Ovary (tissue), 9 donors: ENCODE measurements around the gene BEX3. TPM values are rescaled to one million over a fixed set of nuclear protein-coding genes. Genes with fewer than 3 reads are reported as not detected.

Experiments used
- DNase-seq, 5 donors: peaks; one replicate each; pipeline ENCODE4 v3.0.0-alpha.2; 2019 to 2020
- H3K27ac ChIP-seq, 2 donors: fragments of 200-600 bp; one replicate each; pipeline versions ENCODE4 v1.5.1 to v1.8.0; 2019 to 2022
- H3K27me3 ChIP-seq: fragments of 200-600 bp; one replicate; pipeline ENCODE4 v1.8.0; 2022
- H3K36me3 ChIP-seq: fragments of 200-600 bp; sonication (generic); one replicate; pipeline ENCODE4 v1.5.1; 2019
- H3K4me1 ChIP-seq: one replicate; pipeline ENCODE4 v1.8.1; 2013; ENCODE audit warnings: mild to moderate bottlenecking, moderate library complexity; ENCODE audit not compliant: insufficient read depth
- H3K4me3 ChIP-seq: fragments of 200-600 bp; sonication (generic); one replicate; pipeline ENCODE4 v1.5.1; 2017
- H3K9me3 ChIP-seq, 2 donors: fragments of 200-600 bp in 1 of 2; sonication (generic) in 1 of 2; one replicate each; pipeline versions ENCODE4 v1.5.1 to v1.8.1; 2013 to 2019; ENCODE audit warnings: mild to moderate bottlenecking in 1 of 2, moderate library complexity in 1 of 2
- EP300 ChIP-seq: sonication (generic); formaldehyde crosslinking; IDR thresholded peaks from one replicate; pipeline ENCODE4 v1.6.1; 2017; ENCODE audit warnings: antibody characterized with exemption
- POLR2A ChIP-seq: fragments of 450-650 bp; IDR thresholded peaks from one replicate; pipeline ENCODE4 v1.6.1; 2017; ENCODE audit warnings: antibody characterized with exemption, mild to moderate bottlenecking, moderate library complexity
- WGBS, 3 donors: extraction: QIAGEN DNeasy Blood & Tissue Kit in 1 of 3; methylation state at CpG; one replicate each; pipeline versions ENCODE4 v1.1.5 to v1.1.7; 2013 to 2017; 5-methylcytosine and 5-hydroxymethylcytosine counted together
- intact Hi-C, 4 donors: fragments of 100-400 bp; cut with DNase I; formaldehyde crosslinking; loops; one replicate each; pipeline versions ENCODE4 v1.11.0 to v1.15.1; 2022 to 2023
- polyA plus RNA-seq, 2 donors: library from polyadenylated mRNA; stranded (reverse); fragments of 200-250 nt in 1 of 2; fragments of 350-450 nt in 1 of 2; fragmentation: Illumina TruSeq in 1 of 2; extraction: RNeasy Lipid Tissue Mini Kit (QIAGEN cat#74804) in 1 of 2; gene quantifications; one replicate each; pipeline ENCODE4 v1.2.3, GENCODE V29; 2013 to 2014
- total RNA-seq, 7 donors: library from RNA; depleted of rRNA in 2 of 7; stranded (reverse); fragments of >200 nt in 2 of 7; fragmentation: NEBNext Ultra II Directional in 3 of 7; extraction: Animal tissue kit (Norgen Biotek cat#: 25700) in 3 of 7; gene quantifications; one replicate each; pipeline versions ENCODE4 v1.1.0 to v1.2.4, GENCODE V29; 2016 to 2023
- TF ChIP-seq, protein P1 (sequence below), 3 donors: fragments of 450-650 bp in 2 of 3; fragments of 200-600 bp in 1 of 3; IDR thresholded peaks; one replicate each; pipeline versions ENCODE4 v1.5.1 to v1.8.0; 2016 to 2022; ENCODE audit warnings: antibody characterized with exemption in 3 of 3, mild to moderate bottlenecking in 1 of 3
- donor health status: DM: no; HTN: no; CAD: no; lungs with moderate emphysema.
- donor health status: DM: no; HTN: no; CAD: no.
- donor health status: Bipolar disorder and iron deficiency.
- donor health status: DM: yes; HTN: yes; CAD: no.
- donor health status: DM: no; HTN: no; CAD: no.
- donor health status: DM: yes; HTN: yes; CAD: no.

Gene BEX3
- total and polyA plus RNA-seq, 9 donors: 204 to 426 (median 356) TPM

DNA sequence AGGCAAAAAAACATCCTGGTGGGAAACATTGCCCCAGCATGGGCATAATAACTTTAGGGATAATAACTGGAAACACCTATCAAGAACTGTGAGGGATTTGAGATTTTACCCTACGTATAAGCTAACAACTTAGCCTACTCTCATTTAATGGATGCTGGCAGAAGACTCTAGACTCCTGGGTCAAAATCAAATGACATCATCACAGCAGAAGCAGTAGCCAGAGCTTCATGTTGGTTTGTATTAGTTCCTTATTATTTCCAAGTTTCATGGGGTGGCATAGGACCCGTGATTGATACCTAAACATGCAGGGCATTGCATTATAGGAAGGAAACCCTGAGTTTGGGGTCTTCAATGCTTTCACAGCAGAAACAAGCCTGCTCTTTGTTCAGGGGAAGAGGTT lies 15.4 kb upstream of the BEX3 start:
- no peaks in the 10 kb centered on the region for H3K36me3 ChIP-seq
- H3K4me1 ChIP-seq: no peaks in the 10 kb centered on the region
- 32 to 44% (median 43%) methylated on average over 2 of the region's 2 CpGs for WGBS, 3 donors
- no peaks in the 10 kb centered on the region for H3K27me3 ChIP-seq
- intact Hi-C loops: no loop called here
- DNase-seq: no peak
- peak overlapping the region in 1 of 2 donors; percentile 56 for H3K27ac ChIP-seq
- no peaks in the 10 kb centered on the region for H3K9me3 ChIP-seq
- TF ChIP-seq POLR2A (no peak), EP300 (no peak)
- TF ChIP-seq, protein P1, sequence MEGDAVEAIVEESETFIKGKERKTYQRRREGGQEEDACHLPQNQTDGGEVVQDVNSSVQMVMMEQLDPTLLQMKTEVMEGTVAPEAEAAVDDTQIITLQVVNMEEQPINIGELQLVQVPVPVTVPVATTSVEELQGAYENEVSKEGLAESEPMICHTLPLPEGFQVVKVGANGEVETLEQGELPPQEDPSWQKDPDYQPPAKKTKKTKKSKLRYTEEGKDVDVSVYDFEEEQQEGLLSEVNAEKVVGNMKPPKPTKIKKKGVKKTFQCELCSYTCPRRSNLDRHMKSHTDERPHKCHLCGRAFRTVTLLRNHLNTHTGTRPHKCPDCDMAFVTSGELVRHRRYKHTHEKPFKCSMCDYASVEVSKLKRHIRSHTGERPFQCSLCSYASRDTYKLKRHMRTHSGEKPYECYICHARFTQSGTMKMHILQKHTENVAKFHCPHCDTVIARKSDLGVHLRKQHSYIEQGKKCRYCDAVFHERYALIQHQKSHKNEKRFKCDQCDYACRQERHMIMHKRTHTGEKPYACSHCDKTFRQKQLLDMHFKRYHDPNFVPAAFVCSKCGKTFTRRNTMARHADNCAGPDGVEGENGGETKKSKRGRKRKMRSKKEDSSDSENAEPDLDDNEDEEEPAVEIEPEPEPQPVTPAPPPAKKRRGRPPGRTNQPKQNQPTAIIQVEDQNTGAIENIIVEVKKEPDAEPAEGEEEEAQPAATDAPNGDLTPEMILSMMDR (IDR thresholded peaks at IDR 0.05): no peak
- no peak overlapping the region for H3K4me3 ChIP-seq

DNA sequence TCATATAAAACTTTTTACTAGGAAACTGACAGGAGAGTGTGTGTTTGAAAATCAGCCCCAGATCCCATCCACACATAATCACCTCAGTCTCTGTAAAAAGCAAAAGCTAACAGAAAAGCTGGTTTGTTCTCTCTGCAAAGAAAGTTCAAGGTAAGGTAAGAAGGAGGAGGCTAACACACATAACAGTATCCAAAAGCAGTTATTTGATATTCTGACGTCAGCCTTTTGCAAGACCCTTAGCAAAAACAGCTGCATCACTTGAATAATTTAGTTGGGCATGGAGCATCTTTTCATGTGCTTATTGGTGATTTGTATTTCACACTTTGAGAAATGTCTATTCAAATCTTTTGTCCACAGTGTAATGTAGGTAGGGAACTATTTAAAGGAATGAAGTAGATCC lies 14.5 kb upstream of the BEX3 start:
- 5 to 9% (median 8%) methylated on average over 1 of the region's 1 CpG for WGBS, 3 donors
- Histone ChIP-seq H3K9me3 (no peaks in the 10 kb centered on the region), H3K4me3 (no peak overlapping the region), H3K4me1 (no peaks in the 10 kb centered on the region), H3K27ac (peak overlapping the region in 1 of 2 donors; percentile 56), H3K36me3 (no peaks in the 10 kb centered on the region), H3K27me3 (no peaks in the 10 kb centered on the region)
- TF ChIP-seq EP300 (no peak), POLR2A (peak; percentile 17)
- intact Hi-C loops: no loop called here
- DNase-seq: no peak

DNA sequence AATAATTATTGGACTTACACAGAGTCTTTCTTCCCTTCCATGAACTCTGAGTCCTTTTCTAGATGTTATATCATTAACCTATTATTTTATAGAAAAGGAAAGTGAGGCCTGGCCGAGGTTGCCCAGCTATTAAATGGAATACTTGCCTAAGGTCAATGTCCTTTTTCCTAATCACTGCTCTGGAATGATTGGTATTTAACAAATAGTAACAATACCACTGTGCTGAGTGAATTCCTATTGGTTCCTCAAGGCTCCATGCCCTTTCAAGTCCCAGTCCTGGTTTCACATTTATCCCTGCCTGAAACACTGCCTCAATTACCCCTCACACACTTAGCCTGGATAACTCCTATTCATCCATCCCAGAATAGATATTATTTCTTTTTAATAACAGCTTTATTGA lies 13.9 kb upstream of the BEX3 start:
- Histone ChIP-seq H3K27ac (peak overlapping the region in 1 of 2 donors; percentile 56), H3K36me3 (no peaks in the 10 kb centered on the region), H3K4me1 (no peaks in the 10 kb centered on the region), H3K27me3 (no peaks in the 10 kb centered on the region), H3K4me3 (no peak overlapping the region), H3K9me3 (no peaks in the 10 kb centered on the region)
- TF ChIP-seq, protein P1 (IDR thresholded peaks at IDR 0.05): no peak
- TF ChIP-seq EP300: no peak
- TF ChIP-seq POLR2A: no peak
- intact Hi-C loops: no loop called here
- 9 to 18% (median 10%) methylated on average over 1 of the region's 1 CpG for WGBS, 3 donors
- no peak for DNase-seq

DNA sequence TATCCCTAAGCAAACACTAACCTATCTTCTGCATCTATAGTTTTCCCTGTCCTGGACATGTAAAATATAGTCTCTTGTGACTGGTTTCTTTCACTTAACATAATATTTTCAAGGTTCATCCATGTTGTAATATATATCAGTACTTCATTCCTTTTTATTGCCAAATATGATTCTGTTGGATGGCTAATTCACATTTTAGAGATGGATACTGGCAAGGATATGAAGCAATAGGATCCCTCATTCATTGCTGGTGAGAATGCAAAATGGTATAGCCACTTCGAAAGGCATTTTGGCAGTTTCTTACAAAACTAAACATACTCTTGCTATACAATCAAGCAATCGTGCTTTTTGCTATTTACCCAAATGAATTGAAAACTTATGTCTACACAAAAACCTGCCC lies 13.3 kb upstream of the BEX3 start:
- Histone ChIP-seq H3K27me3 (no peaks in the 10 kb centered on the region), H3K36me3 (no peaks in the 10 kb centered on the region), H3K4me1 (no peaks in the 10 kb centered on the region), H3K27ac (peak overlapping the region in 1 of 2 donors; percentile 56), H3K9me3 (no peaks in the 10 kb centered on the region), H3K4me3 (no peak overlapping the region)
- DNase-seq: no peak
- WGBS, 3 donors: 82 to 85% (median 84%) methylated on average over 2 of the region's 2 CpGs
- intact Hi-C loops: no loop called here
- no peak for TF ChIP-seq POLR2A
- TF ChIP-seq EP300: no peak
- TF ChIP-seq, protein P1 (IDR thresholded peaks at IDR 0.05): no peak

DNA sequence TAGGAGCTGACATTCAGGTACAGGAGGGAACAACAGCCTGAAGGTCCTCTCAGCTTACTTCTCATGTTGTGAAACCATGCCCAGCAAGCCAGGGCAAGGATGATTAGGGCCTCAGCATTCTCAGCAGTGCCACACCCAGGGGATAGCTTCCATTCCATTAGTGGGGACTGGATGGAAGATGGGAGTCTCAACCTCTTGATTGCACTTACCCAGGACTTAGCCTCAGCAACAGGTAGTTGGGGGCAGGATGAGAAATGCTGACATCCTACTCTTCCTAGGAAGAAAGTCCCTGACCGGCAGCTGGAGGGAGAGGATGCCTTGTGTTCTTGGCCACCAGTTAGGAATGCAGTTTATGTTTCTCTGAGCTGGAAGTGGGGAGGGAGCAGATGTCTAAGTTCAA lies 8.8 kb upstream of the BEX3 start:
- TF ChIP-seq, protein P1 (IDR thresholded peaks at IDR 0.05): no peak
- TF ChIP-seq EP300: no peak
- TF ChIP-seq POLR2A: no peak

More for the DNA sequence above, 8.8 kb upstream of the BEX3 start:
- no peaks in the 10 kb centered on the region for H3K36me3 ChIP-seq
- H3K4me3 ChIP-seq: no peak overlapping the region
- H3K27me3 ChIP-seq: no peaks in the 10 kb centered on the region
- H3K9me3 ChIP-seq: no peaks in the 10 kb centered on the region
- intact Hi-C loops: no loop called here
- 27 to 48% (median 34%) methylated on average over 1 of the region's 1 CpG for WGBS, 3 donors
- no peaks in the 10 kb centered on the region for H3K4me1 ChIP-seq
- H3K27ac ChIP-seq: no peak overlapping the region
- DNase-seq: no peak
